HG03060 (cell line): Measurements from ENCODE around the gene DEDD2.

Experiments used
- ATAC-seq: cut with Tn5 transposase; IDR thresholded peaks from one replicate; pipeline ENCODE4 v1.9.1; 2021; ENCODE audit warnings: low read depth, moderate number of reproducible peaks; ENCODE audit not compliant: unreplicated experiment

The DEDD2 gene

DNA sequence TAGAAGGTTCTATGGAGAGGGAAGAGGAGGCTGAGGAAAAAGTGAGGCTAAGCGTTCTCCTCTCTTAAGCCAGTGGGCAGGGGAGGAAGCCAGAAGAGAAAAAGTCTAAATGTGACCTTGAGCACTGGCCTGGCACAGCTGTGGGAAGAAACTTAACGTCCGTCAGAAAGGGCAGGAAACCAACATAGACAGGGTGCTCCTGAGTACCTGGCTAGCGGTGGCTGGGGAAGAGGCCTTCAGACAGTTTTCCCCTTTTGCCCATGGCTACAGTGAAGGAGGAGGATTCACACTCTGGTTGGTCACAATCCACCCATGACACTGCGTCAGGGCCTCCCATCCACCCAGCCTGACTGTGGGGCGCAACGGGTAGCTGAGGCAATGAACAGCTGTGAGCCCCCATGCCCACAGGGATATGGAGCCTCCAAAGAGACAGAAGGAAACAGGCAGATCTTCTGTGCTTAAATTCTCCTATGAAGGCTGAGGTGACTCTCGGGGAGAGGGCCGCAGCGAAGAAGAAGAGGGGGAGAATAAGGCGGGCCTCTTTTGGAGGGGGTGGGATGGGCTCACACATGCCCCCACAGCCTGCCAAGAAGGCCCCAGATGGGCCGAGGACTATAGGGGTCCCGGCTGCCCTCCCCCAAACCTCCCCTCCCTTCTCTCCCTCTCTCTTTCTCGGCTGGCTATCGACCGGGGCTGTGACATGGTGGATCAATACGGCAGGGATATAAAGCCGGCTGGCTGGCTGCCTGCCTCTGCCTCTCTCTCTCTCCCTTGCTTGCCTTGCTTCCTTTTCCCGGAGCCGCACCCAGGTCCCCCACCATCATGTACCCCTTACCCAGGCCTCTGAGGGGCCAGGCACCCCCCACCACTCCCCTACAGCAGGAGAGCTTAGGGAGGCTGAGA lies 65.4 kb downstream of the DEDD2 start:
- ATAC-seq: no peak

DNA sequence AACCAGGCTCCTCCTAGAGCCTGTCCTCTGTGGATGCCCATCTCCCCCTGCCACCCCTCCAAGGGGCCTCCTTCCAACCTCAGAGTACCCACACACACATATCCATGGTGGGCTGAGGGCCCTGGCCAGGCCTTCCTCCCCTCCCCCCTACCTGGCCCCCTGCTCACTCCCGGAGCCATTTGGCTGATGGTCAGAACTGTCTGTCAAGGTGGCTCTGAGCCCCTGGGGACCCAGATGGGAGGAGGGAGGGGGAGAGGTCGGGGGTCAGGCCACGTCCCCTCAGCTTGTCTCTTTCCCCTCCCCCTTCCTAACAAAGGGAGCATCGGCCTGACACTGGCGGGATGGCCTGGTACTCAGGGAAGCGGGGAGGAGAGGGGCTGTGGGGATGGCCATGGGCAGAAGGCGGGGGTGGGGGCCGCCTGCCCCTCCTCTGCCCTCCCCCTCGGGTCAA lies 66.5 kb downstream of the DEDD2 start:
- no peak for ATAC-seq

DNA sequence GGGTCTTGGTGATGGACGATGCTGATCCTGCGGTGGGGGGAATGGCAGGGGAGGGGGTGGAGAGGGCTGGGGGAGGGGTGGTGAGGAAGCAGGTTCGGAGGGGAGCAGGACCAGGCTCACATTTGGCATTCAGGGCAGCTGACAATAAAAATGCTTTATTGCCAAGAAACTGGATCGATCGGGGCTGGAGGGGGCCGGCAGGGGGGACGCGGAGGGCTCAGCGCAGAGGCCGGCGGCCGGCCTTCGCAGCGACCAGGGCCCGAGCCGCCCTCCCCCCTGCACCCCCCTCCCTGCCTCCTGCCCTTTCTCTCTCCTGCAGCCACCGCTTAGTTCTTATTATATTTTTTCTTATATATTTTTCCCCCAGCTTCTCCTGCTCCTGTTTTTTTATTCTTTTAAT lies 67.1 kb downstream of the DEDD2 start:
- no peak for ATAC-seq

DNA sequence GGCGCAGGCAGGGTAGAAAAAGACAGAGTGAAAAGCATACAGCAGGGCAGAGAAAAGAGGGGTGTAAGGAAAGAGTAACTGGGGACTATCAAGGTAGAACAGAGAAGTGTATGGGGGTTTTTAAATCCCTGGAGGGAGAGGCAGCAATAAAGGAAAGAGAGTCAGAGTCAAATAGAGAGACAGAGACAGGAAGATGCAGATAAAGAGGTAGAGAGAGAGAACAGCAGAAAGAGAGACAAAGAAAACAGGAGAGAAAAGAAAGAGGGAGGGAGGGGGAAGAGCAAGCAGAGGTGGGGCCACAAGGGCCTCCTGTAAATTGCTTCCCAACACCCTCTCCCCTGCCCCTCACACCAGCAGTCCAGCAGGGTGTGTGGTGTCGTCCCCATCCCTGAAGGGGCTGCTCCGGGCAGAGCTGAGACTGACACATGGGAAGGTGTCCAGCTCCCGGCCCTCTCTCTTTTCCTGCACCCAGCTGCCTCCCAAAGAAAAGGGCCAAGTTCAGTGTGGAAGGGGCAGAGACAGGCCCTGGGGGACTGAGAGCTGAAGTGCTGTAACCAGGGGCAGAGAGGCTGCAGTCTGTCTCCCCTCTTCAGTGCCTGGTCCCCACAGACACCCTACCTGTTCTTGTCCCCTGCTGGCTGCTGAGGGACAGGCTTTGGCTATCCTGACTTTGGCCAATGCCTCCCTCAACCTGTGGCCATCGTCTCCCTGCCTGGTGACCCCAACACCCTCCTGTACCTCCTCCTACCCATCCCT lies 67.9 kb downstream of the DEDD2 start:
- ATAC-seq: no peak
